AG08395 (cell line): Measurements from ENCODE around the gene HSPB6.

Experiments
- DNase-seq: peaks from one replicate; pipeline ENCODE4 v3.0.0; 2012; ENCODE audit warnings: mixed read lengths, low spot score

HSPB6 gene

GRCh38 chr19:35767288-35768081 is 10.7 kb upstream of the HSPB6 start:
- no peak for DNase-seq

GRCh38 chr19:35766571-35767104 is 9.8 kb upstream of the HSPB6 start:
- no peak for DNase-seq

- no peak for DNase-seq
These were observed 7.8 kb upstream of the HSPB6 start for GRCh38 chr19:35764432-35765315.

GRCh38 chr19:35760711-35761349 is 4.0 kb upstream of the HSPB6 start:
- no peak for DNase-seq

- DNase-seq, result no peak
These were observed 2.9 kb upstream of the HSPB6 start for GRCh38 chr19:35759697-35760096.

GRCh38 chr19:35757749-35758608 is 1.1 kb upstream of the HSPB6 start, which contains the start of gene PROSER3:
Gene PROSER3 (plus strand): TSS chr19:35758176. CDS start chr19:35758216, 40 bp downstream.
- DNase-seq, result peak; percentile 99

- peak; percentile 61 for DNase-seq
These were observed 461 bp upstream of the HSPB6 start for GRCh38 chr19:35757231-35757748.

- DNase-seq, result peak; percentile 65
These were observed 1.1 kb downstream of the HSPB6 start for GRCh38 chr19:35755550-35756376.

- DNase-seq, result no peak
These were observed 1.7 kb downstream of the HSPB6 start for GRCh38 chr19:35755131-35755549.

- no peak for DNase-seq
These were observed 2.3 kb downstream of the HSPB6 start for GRCh38 chr19:35754370-35755130.

- DNase-seq, result no peak
These were observed 3.0 kb downstream of the HSPB6 start for GRCh38 chr19:35753634-35754369.

GRCh38 chr19:35752746-35753350 is 4.0 kb downstream of the HSPB6 start:
- no peak for DNase-seq

- no peak for DNase-seq
These were observed 4.7 kb downstream of the HSPB6 start for GRCh38 chr19:35751839-35752745.

GRCh38 chr19:35750167-35750566 is 6.7 kb downstream of the HSPB6 start:
- DNase-seq, result no peak

GRCh38 chr19:35748106-35749020 is 8.5 kb downstream of the HSPB6 start, which contains the start of gene LIN37:
Gene LIN37 (plus strand): TSS chr19:35748576. CDS start chr19:35748725, 149 bp downstream.
- peak; percentile 99 for DNase-seq

- DNase-seq, result no peak
These were observed 10.3 kb downstream of the HSPB6 start for GRCh38 chr19:35746531-35746930.
